ENCODE results near the gene GPR35. TPM values are rescaled to one million over a fixed set of nuclear protein-coding genes. Genes with fewer than 3 reads are reported as not detected.

Gene GPR35
- total and polyA plus RNA-seq, 4 experiments from 2014 or later, result 0.71 to 6.8 (median 3.8) TPM

GRCh38 chr2:240588006-240588655 is 37.1 kb upstream of the GPR35 start:
- peaks cover 23 to 51% (median 34%) of the 10 kb centered on the region in 4 donors for H3K4me1 Mint-ChIP-seq

GRCh38 chr2:240588669-240589068 is 36.6 kb upstream of the GPR35 start:
- H3K36me3 Mint-ChIP-seq, result peaks cover 9 to 40% of the 10 kb centered on the region in 2 donors

More at GRCh38 chr2:240588006-240588655, 37.1 kb upstream of the GPR35 start:
- no peaks in the 10 kb centered on the region for H3K9me3 ChIP-seq (ENCODE audit: control insufficient read depth in 1 of 2, low read length in 2 of 2)
- H3K4me3 ChIP-seq (ENCODE audit: low read length in 2 of 2), result peak overlapping the region in 1 of 2 donors; percentile 99
- Mint-ChIP-seq H3K27ac (peak overlapping the region; percentile 66 to 95 (median 92)), H3K4me3 (peak overlapping the region; percentile 89 to 98 (median 94)), H3K36me3 (peaks cover 9 to 40% of the 10 kb centered on the region in 2 donors), H3K27me3 (no peaks in the 10 kb centered on the region), H3K9me3 (no peaks in the 10 kb centered on the region)
- intact Hi-C loops (cut with micrococcal nuclease), result no loop called here
- peak in 1 of 5 donors; percentile 28 for DNase-seq
- peaks cover 38% of the 10 kb centered on the region for H3K4me1 ChIP-seq (ENCODE audit: insufficient read depth, low read length)
- H3K27me3 ChIP-seq (ENCODE audit: insufficient read depth, low read length), result no peaks in the 10 kb centered on the region
- ChIA-PET POLR2A (ENCODE audit: partially characterized antibody) (interaction anchor here (1.4 to 7.7 kb wide), 5 partner anchors 12 to 74 kb away, joined by 3 to 461 read pairs (median 14); partner anchors contain the start of genes DUSP28, GPR35 and RNPEPL1), CTCF (ENCODE audit: partially characterized antibody) (interaction anchor here (1.2 to 5.3 kb wide), 6 partner anchors 8 to 74 kb away, joined by 6 to 61 read pairs (median 19); partner anchors contain the start of genes ANKMY1 and RNPEPL1)
- H3K36me3 ChIP-seq (ENCODE audit: insufficient read depth, low read length), result peaks cover 35% of the 10 kb centered on the region
- H3K27ac ChIP-seq (ENCODE audit: low read depth, low read length), result peak overlapping the region; percentile 80

GRCh38 chr2:240589375-240589774 is 35.9 kb upstream of the GPR35 start:
- no peak overlapping the region for H3K4me3 Mint-ChIP-seq
- no peaks in the 10 kb centered on the region for H3K9me3 Mint-ChIP-seq
- CTCF ChIA-PET (ENCODE audit: partially characterized antibody), result interaction anchor here (1.2 to 5.3 kb wide), 3 partner anchors 9 to 75 kb away, joined by 6 to 61 read pairs (median 12); no protein-coding TSS in a partner anchor
- H3K36me3 ChIP-seq (ENCODE audit: insufficient read depth, low read length), result peaks cover 36% of the 10 kb centered on the region
- intact Hi-C loops (cut with micrococcal nuclease), result no loop called here
- peaks cover 23 to 42% (median 32%) of the 10 kb centered on the region in 4 donors for H3K4me1 Mint-ChIP-seq
- H3K4me1 ChIP-seq (ENCODE audit: insufficient read depth, low read length), result peaks cover 37% of the 10 kb centered on the region
- POLR2A ChIA-PET (ENCODE audit: partially characterized antibody), result interaction anchor here (5.1 to 7.7 kb wide), 2 partner anchors 21 to 34 kb away, joined by 69 to 461 read pairs; partner anchors contain the start of genes DUSP28, GPR35 and RNPEPL1
- DNase-seq, result no peak
- H3K9me3 ChIP-seq (ENCODE audit: control insufficient read depth in 1 of 2, low read length in 2 of 2), result no peaks in the 10 kb centered on the region
- peaks cover 9 to 40% of the 10 kb centered on the region in 2 donors for H3K36me3 Mint-ChIP-seq
- H3K4me3 ChIP-seq (ENCODE audit: low read length in 2 of 2), result no peak overlapping the region
- no peak overlapping the region for H3K27ac Mint-ChIP-seq
- H3K27ac ChIP-seq (ENCODE audit: low read depth, low read length), result no peak overlapping the region
- no peaks in the 10 kb centered on the region for H3K27me3 Mint-ChIP-seq
- no peaks in the 10 kb centered on the region for H3K27me3 ChIP-seq (ENCODE audit: insufficient read depth, low read length)

More at GRCh38 chr2:240588669-240589068, 36.6 kb upstream of the GPR35 start:
- Histone ChIP-seq H3K9me3 (ENCODE audit: control insufficient read depth in 1 of 2, low read length in 2 of 2) (no peaks in the 10 kb centered on the region), H3K27ac (ENCODE audit: low read depth, low read length) (no peak overlapping the region), H3K27me3 (ENCODE audit: insufficient read depth, low read length) (no peaks in the 10 kb centered on the region), H3K36me3 (ENCODE audit: insufficient read depth, low read length) (peaks cover 36% of the 10 kb centered on the region), H3K4me1 (ENCODE audit: insufficient read depth, low read length) (peaks cover 38% of the 10 kb centered on the region), H3K4me3 (ENCODE audit: low read length in 2 of 2) (no peak overlapping the region)
- DNase-seq, result no peak
- Mint-ChIP-seq H3K4me1 (peaks cover 23 to 46% (median 33%) of the 10 kb centered on the region in 4 donors), H3K27me3 (no peaks in the 10 kb centered on the region), H3K9me3 (no peaks in the 10 kb centered on the region), H3K4me3 (peak overlapping the region; percentile 34 to 98 (median 94)), H3K27ac (peak overlapping the region; percentile 62 to 95 (median 73))
- CTCF ChIA-PET (ENCODE audit: partially characterized antibody), result interaction anchor here (1.2 to 5.3 kb wide), 3 partner anchors 9 to 75 kb away, joined by 6 to 61 read pairs (median 12); no protein-coding TSS in a partner anchor
- intact Hi-C loops (cut with micrococcal nuclease), result no loop called here
- POLR2A ChIA-PET (ENCODE audit: partially characterized antibody), result interaction anchor here (1.4 to 7.7 kb wide), 3 partner anchors 11 to 35 kb away, joined by 3 to 461 read pairs (median 69); partner anchors contain the start of genes DUSP28, GPR35 and RNPEPL1

- H3K9me3 ChIP-seq (ENCODE audit: control insufficient read depth in 1 of 2, low read length in 2 of 2), result no peaks in the 10 kb centered on the region
- H3K27ac ChIP-seq (ENCODE audit: low read depth, low read length), result no peak overlapping the region
- peak in 1 of 5 donors; percentile 24 for DNase-seq
- H3K9me3 Mint-ChIP-seq, result no peaks in the 10 kb centered on the region
- POLR2A ChIA-PET (ENCODE audit: partially characterized antibody), result interaction anchor here (5.1 to 7.7 kb wide), 2 partner anchors 22 to 34 kb away, joined by 69 to 461 read pairs; partner anchors contain the start of genes DUSP28, GPR35 and RNPEPL1
- no peaks in the 10 kb centered on the region for H3K27me3 ChIP-seq (ENCODE audit: insufficient read depth, low read length)
- peak overlapping the region in 1 of 8 donors; percentile 26 for H3K4me3 Mint-ChIP-seq
- peaks cover 31% of the 10 kb centered on the region for H3K4me1 ChIP-seq (ENCODE audit: insufficient read depth, low read length)
- H3K4me1 Mint-ChIP-seq, result peaks cover 21 to 36% (median 29%) of the 10 kb centered on the region in 4 donors
- H3K27me3 Mint-ChIP-seq, result no peaks in the 10 kb centered on the region
- peaks cover 9 to 40% of the 10 kb centered on the region in 2 donors for H3K36me3 Mint-ChIP-seq
- H3K36me3 ChIP-seq (ENCODE audit: insufficient read depth, low read length), result peaks cover 36% of the 10 kb centered on the region
- no peak overlapping the region for H3K4me3 ChIP-seq (ENCODE audit: low read length in 2 of 2)
- no peak overlapping the region for H3K27ac Mint-ChIP-seq
- intact Hi-C loops (cut with micrococcal nuclease), result no loop called here
- CTCF ChIA-PET (ENCODE audit: partially characterized antibody), result interaction anchor here (3.4 kb wide), 1 partner anchor 10 kb away, joined by 12 read pairs; no protein-coding TSS in a partner anchor
These were observed 35.3 kb upstream of the GPR35 start for GRCh38 chr2:240589850-240590525.

GRCh38 chr2:240590681-240591111 is 34.6 kb upstream of the GPR35 start:
- POLR2A ChIA-PET (ENCODE audit: partially characterized antibody), result interaction anchor here (7.7 kb wide), 1 partner anchor 23 kb away, joined by 461 read pairs; the partner anchor contains the start of genes DUSP28 and RNPEPL1
- Mint-ChIP-seq H3K4me1 (peaks cover 21 to 30% (median 25%) of the 10 kb centered on the region in 4 donors), H3K9me3 (no peaks in the 10 kb centered on the region), H3K4me3 (no peak overlapping the region), H3K27ac (no peak overlapping the region), H3K36me3 (peaks cover 9 to 42% of the 10 kb centered on the region in 2 donors), H3K27me3 (no peaks in the 10 kb centered on the region)
- Histone ChIP-seq H3K9me3 (ENCODE audit: control insufficient read depth in 1 of 2, low read length in 2 of 2) (no peaks in the 10 kb centered on the region), H3K36me3 (ENCODE audit: insufficient read depth, low read length) (peaks cover 36% of the 10 kb centered on the region), H3K27ac (ENCODE audit: low read depth, low read length) (no peak overlapping the region), H3K4me3 (ENCODE audit: low read length in 2 of 2) (no peak overlapping the region), H3K27me3 (ENCODE audit: insufficient read depth, low read length) (no peaks in the 10 kb centered on the region), H3K4me1 (ENCODE audit: insufficient read depth, low read length) (peaks cover 24% of the 10 kb centered on the region)
- CTCF ChIA-PET (ENCODE audit: partially characterized antibody), result interaction anchor here (3.4 kb wide), 1 partner anchor 11 kb away, joined by 12 read pairs; no protein-coding TSS in a partner anchor
- intact Hi-C loops (cut with micrococcal nuclease), result no loop called here
- peak in 1 of 5 donors; percentile 30 for DNase-seq

GRCh38 chr2:240591226-240591625 is 34.1 kb upstream of the GPR35 start:
- Mint-ChIP-seq H3K27ac (peak overlapping the region in 1 of 7 donors; percentile 77), H3K4me3 (no peak overlapping the region), H3K36me3 (peaks cover 9 to 40% of the 10 kb centered on the region in 2 donors), H3K27me3 (no peaks in the 10 kb centered on the region), H3K9me3 (no peaks in the 10 kb centered on the region), H3K4me1 (peaks cover 21 to 25% (median 23%) of the 10 kb centered on the region in 4 donors)
- ChIA-PET POLR2A (ENCODE audit: partially characterized antibody) (no interaction called here), CTCF (ENCODE audit: partially characterized antibody) (no interaction called here)
- Histone ChIP-seq H3K4me3 (ENCODE audit: low read length in 2 of 2) (no peak overlapping the region), H3K4me1 (ENCODE audit: insufficient read depth, low read length) (peaks cover 22% of the 10 kb centered on the region), H3K27ac (ENCODE audit: low read depth, low read length) (no peak overlapping the region), H3K27me3 (ENCODE audit: insufficient read depth, low read length) (no peaks in the 10 kb centered on the region), H3K36me3 (ENCODE audit: insufficient read depth, low read length) (peaks cover 36% of the 10 kb centered on the region), H3K9me3 (ENCODE audit: control insufficient read depth in 1 of 2, low read length in 2 of 2) (no peaks in the 10 kb centered on the region)
- intact Hi-C loops (cut with micrococcal nuclease), result no loop called here
- peak in 1 of 5 donors; percentile 25 for DNase-seq
